Activated CD4-positive, alpha-beta T cell treated with anti-CD3 and anti-CD28 coated beads for 24 hours (primary cell): Measurements from ENCODE around the gene CHCHD5.
"Not testable (repeated sequence)": the region's sequence is repeated elsewhere in the genome, so short reads cannot be mapped to it uniquely, and the experiment has no call there.

Experiments
- DNase-seq, 2 donors: peaks; one replicate each; pipeline ENCODE4 v3.0.0-alpha.2; 2020; ENCODE audit warnings: low read depth in 2 of 2

CHCHD5 gene

GRCh38 chr2:112585873-112586464, 1.6 kb downstream of the CHCHD5 start:
- no peak for DNase-seq

- DNase-seq, result no peak
Observed at GRCh38 chr2:112588611-112589045, 4.2 kb downstream of the CHCHD5 start.

- DNase-seq, result no peak
Observed at GRCh38 chr2:112591413-112591812, 7.0 kb downstream of the CHCHD5 start.

GRCh38 chr2:112593736-112594135, 9.3 kb downstream of the CHCHD5 start:
- DNase-seq, result no peak

- DNase-seq, result no peak
Observed at GRCh38 chr2:112597537-112598322, 13.3 kb downstream of the CHCHD5 start.

- no peak for DNase-seq
Observed at GRCh38 chr2:112600634-112601033, 16.2 kb downstream of the CHCHD5 start.

GRCh38 chr2:112601754-112602153, 17.3 kb downstream of the CHCHD5 start:
- DNase-seq, result no peak

GRCh38 chr2:112602917-112603316, 18.5 kb downstream of the CHCHD5 start:
- DNase-seq, result no peak

GRCh38 chr2:112603731-112604130, 19.3 kb downstream of the CHCHD5 start:
- no peak for DNase-seq

GRCh38 chr2:112604952-112605351, 20.5 kb downstream of the CHCHD5 start:
- DNase-seq, result no peak

GRCh38 chr2:112605926-112606325, 21.5 kb downstream of the CHCHD5 start:
- DNase-seq, result no peak

GRCh38 chr2:112606547-112606946, 22.1 kb downstream of the CHCHD5 start:
- no peak for DNase-seq

GRCh38 chr2:112607680-112608438, 23.4 kb downstream of the CHCHD5 start:
- DNase-seq, result no peak

GRCh38 chr2:112609320-112609719, 24.9 kb downstream of the CHCHD5 start:
- not testable (repeated sequence) for DNase-seq

- not testable (repeated sequence) for DNase-seq
Observed at GRCh38 chr2:112612283-112612682, 27.9 kb downstream of the CHCHD5 start.

- no peak for DNase-seq
Observed at GRCh38 chr2:112614201-112614840, 29.9 kb downstream of the CHCHD5 start.

GRCh38 chr2:112615051-112615450, 30.6 kb downstream of the CHCHD5 start:
- DNase-seq, result no peak

- not testable (repeated sequence) for DNase-seq
Observed at GRCh38 chr2:112615798-112616197, 31.4 kb downstream of the CHCHD5 start.

- DNase-seq, result no peak
Observed at GRCh38 chr2:112618383-112618782, 34.0 kb downstream of the CHCHD5 start.

- DNase-seq, result no peak
Observed at GRCh38 chr2:112621790-112622527, 37.5 kb downstream of the CHCHD5 start.

- DNase-seq, result no peak
Observed at GRCh38 chr2:112622528-112622849, 38.1 kb downstream of the CHCHD5 start.
